Liver (tissue), 9 donors: Measurements from ENCODE around the gene SLC30A1. TPM values are rescaled to one million over a fixed set of nuclear protein-coding genes. Genes with fewer than 3 reads are reported as not detected.

Source experiments
- DNase-seq: peaks from one replicate; pipeline ENCODE4 v3.0.0-alpha.2; 2017; ENCODE audit warnings: low spot score
- H3K27ac ChIP-seq, 2 donors: one replicate each; pipeline ENCODE4 v1.7.0; 2013; ENCODE audit warnings: inconsistent platforms in 2 of 2, low read length in 2 of 2, control low read depth in 1 of 2, low read depth in 1 of 2, mild to moderate bottlenecking in 1 of 2
- H3K27me3 ChIP-seq, 4 donors: one replicate each; pipeline versions ENCODE4 v1.6.1 to v1.7.0; 2013; ENCODE audit warnings: low read length in 3 of 4, inconsistent platforms in 1 of 4, mild to moderate bottlenecking in 1 of 4, moderate library complexity in 1 of 4; ENCODE audit not compliant: control insufficient read depth in 4 of 4, insufficient read depth in 4 of 4
- H3K36me3 ChIP-seq, 4 donors: one replicate each; pipeline versions ENCODE4 v1.6.1 to v1.7.0; 2013; ENCODE audit warnings: low read length in 3 of 4, mild to moderate bottlenecking in 3 of 4, low read depth in 1 of 4, moderate library complexity in 1 of 4; ENCODE audit not compliant: control insufficient read depth in 4 of 4, insufficient read depth in 3 of 4
- H3K4me1 ChIP-seq, 4 donors: one replicate each; pipeline versions ENCODE4 v1.6.1 to v1.7.0; 2013; ENCODE audit warnings: low read length in 3 of 4, mild to moderate bottlenecking in 3 of 4, moderate library complexity in 1 of 4; ENCODE audit not compliant: control insufficient read depth in 4 of 4, insufficient read depth in 4 of 4
- H3K4me3 ChIP-seq, 3 donors: one replicate each; pipeline versions ENCODE4 v1.6.1 to v1.7.0; 2013; ENCODE audit warnings: low read length in 3 of 3, control low read depth in 1 of 3, low read depth in 1 of 3, mild to moderate bottlenecking in 1 of 3
- H3K9ac ChIP-seq, 2 donors: one replicate each; pipeline ENCODE4 v1.7.0; 2013; ENCODE audit warnings: low read length in 2 of 2, mild to moderate bottlenecking in 2 of 2, moderate library complexity in 2 of 2, control low read depth in 1 of 2, low read depth in 1 of 2
- H3K9me3 ChIP-seq, 4 donors: one replicate each; pipeline versions ENCODE4 v1.6.1 to v1.7.0; 2013; ENCODE audit warnings: low read length in 3 of 4; ENCODE audit not compliant: control insufficient read depth in 4 of 4
- ATF3 ChIP-seq: IDR thresholded peaks from 2 replicates; pipeline ENCODE4 v1.6.1; 2016; ENCODE audit warnings: antibody characterized with exemption
- CTCF ChIP-seq: fragments of 150-350 bp; IDR thresholded peaks from 2 replicates; pipeline ENCODE4 v1.5.1; 2017; ENCODE audit warnings: improper control_type of control experiment, low read depth, low read length; ENCODE audit not compliant: missing input control
- EGR1 ChIP-seq, 2 donors: IDR thresholded peaks; 2 replicates each; pipeline ENCODE4 v1.6.1; 2016 to 2018; ENCODE audit warnings: antibody characterized with exemption in 2 of 2, low read depth in 2 of 2
- FOXA1 ChIP-seq: IDR thresholded peaks from 2 replicates; pipeline ENCODE4 v1.6.1; 2016; ENCODE audit warnings: antibody characterized with exemption
- FOXA2 ChIP-seq: IDR thresholded peaks from 2 replicates; pipeline ENCODE4 v1.6.1; 2016; ENCODE audit warnings: antibody characterized with exemption
- GABPA ChIP-seq, 2 donors: IDR thresholded peaks in 1 of 2; conservative IDR thresholded peaks in 1 of 2; 2 replicates each; pipeline ENCODE4 v1.6.1; 2016; ENCODE audit warnings: antibody characterized with exemption in 2 of 2, mild to moderate bottlenecking in 1 of 2, moderate library complexity in 1 of 2
- HNF4A ChIP-seq, 2 donors: conservative IDR thresholded peaks; 2 replicates each; pipeline ENCODE4 v1.6.1; 2016; ENCODE audit warnings: antibody characterized with exemption in 2 of 2, mild to moderate bottlenecking in 2 of 2
- HNF4G ChIP-seq: IDR thresholded peaks from 2 replicates; pipeline ENCODE4 v1.6.1; 2016; ENCODE audit warnings: antibody characterized with exemption
- JUND ChIP-seq, 2 donors: IDR thresholded peaks; 2 replicates each; pipeline ENCODE4 v1.6.1; 2016; ENCODE audit warnings: antibody characterized with exemption in 2 of 2
- MAX ChIP-seq: IDR thresholded peaks from 2 replicates; pipeline ENCODE4 v1.6.1; 2016; ENCODE audit warnings: antibody characterized with exemption
- RAD21 ChIP-seq, 2 donors: IDR thresholded peaks; 2 replicates each; pipeline ENCODE4 v1.6.1; 2016; ENCODE audit warnings: antibody characterized with exemption in 2 of 2, mild to moderate bottlenecking in 2 of 2
- REST ChIP-seq: IDR thresholded peaks from 2 replicates; pipeline ENCODE4 v1.6.1; 2016; ENCODE audit warnings: antibody characterized with exemption, mild to moderate bottlenecking
- RXRA ChIP-seq, 2 donors: IDR thresholded peaks; 2 replicates each; pipeline ENCODE4 v1.6.1; 2017 to 2018; ENCODE audit warnings: antibody characterized with exemption in 2 of 2, mild to moderate bottlenecking in 1 of 2
- SP1 ChIP-seq: IDR thresholded peaks from 2 replicates; pipeline ENCODE4 v1.6.1; 2018; ENCODE audit warnings: antibody characterized with exemption, mild to moderate bottlenecking
- TAF1 ChIP-seq: conservative IDR thresholded peaks from 2 replicates; pipeline ENCODE4 v1.6.1; 2016; ENCODE audit warnings: antibody characterized with exemption, mild to moderate bottlenecking
- YY1 ChIP-seq: IDR thresholded peaks from 2 replicates; pipeline ENCODE4 v1.6.1; 2016; ENCODE audit warnings: antibody characterized with exemption, mild to moderate bottlenecking
- ZBTB33 ChIP-seq: IDR thresholded peaks from 2 replicates; pipeline ENCODE4 v1.6.1; 2016; ENCODE audit warnings: antibody characterized with exemption
- WGBS: extraction: QIAGEN DNeasy Blood & Tissue Kit; methylation state at CpG from one replicate; pipeline ENCODE4 v1.1.7; 2013; 5-methylcytosine and 5-hydroxymethylcytosine counted together
- polyA plus RNA-seq, 2 donors: library from polyadenylated mRNA; stranded (reverse) in 1 of 2; unstranded in 1 of 2; fragments of 200-250 nt in 1 of 2; fragments of >200 nt in 1 of 2; fragmentation: Nextera tagmentation in 1 of 2; extraction: Ambion mirVana in 1 of 2; gene quantifications; one replicate each; pipeline versions ENCODE4 v1.2.1 to v1.2.3, GENCODE V29; 2013 to 2015
- total RNA-seq, 2 donors: library from RNA; depleted of rRNA; stranded (reverse); fragments of >200 nt; gene quantifications; one replicate each; pipeline ENCODE4 v1.2.3, GENCODE V29; 2014
- donor health status: healthy.
- donor health status: healthy.
- donor health status: healthy.
- donor health status: healthy.
- donor health status: healthy.

The SLC30A1 gene
- total and polyA plus RNA-seq, 4 donors = 14.9 to 83.3 (median 39.4) TPM

GRCh38 chr1:211614615-211615014 lies 35.7 kb upstream of the SLC30A1 start:
- H3K9me3 ChIP-seq = no peaks in the 10 kb centered on the region
- H3K4me1 ChIP-seq = peaks cover 3 to 34% (median 22%) of the 10 kb centered on the region in 4 donors
- DNase-seq = peak; percentile 70
- H3K9ac ChIP-seq = no peak overlapping the region
- H3K27me3 ChIP-seq = no peaks in the 10 kb centered on the region
- TF ChIP-seq EGR1 (IDR thresholded peaks at IDR 0.05; ENCODE audit: low read depth in 2 of 2) (no peak), ATF3 (no peak), TAF1 (no peak), RAD21 (IDR thresholded peaks at IDR 0.05) (no peak), HNF4A (conservative IDR thresholded peaks at IDR 0.05) (no peak), ZBTB33 (no peak), RXRA (IDR thresholded peaks at IDR 0.05) (no peak), HNF4G (no peak), SP1 (no peak), GABPA (IDR thresholded peaks at IDR 0.05 in 1 of 2, conservative IDR thresholded peaks at IDR 0.05 in 1 of 2) (no peak), JUND (IDR thresholded peaks at IDR 0.05) (no peak), YY1 (no peak), REST (no peak), FOXA2 (no peak)
- no peak overlapping the region for H3K4me3 ChIP-seq
- no peak overlapping the region for H3K27ac ChIP-seq
- no peaks in the 10 kb centered on the region for H3K36me3 ChIP-seq
- 88% methylated on average over 11 of the region's 11 CpGs for WGBS

- Histone ChIP-seq H3K27me3 (no peaks in the 10 kb centered on the region), H3K36me3 (no peaks in the 10 kb centered on the region), H3K27ac (no peak overlapping the region), H3K9me3 (no peaks in the 10 kb centered on the region), H3K4me1 (peaks cover 6 to 31% (median 23%) of the 10 kb centered on the region in 4 donors), H3K9ac (no peak overlapping the region), H3K4me3 (no peak overlapping the region)
- TF ChIP-seq HNF4G (no peak), CTCF (no peak), HNF4A (conservative IDR thresholded peaks at IDR 0.05) (no peak), ATF3 (no peak), FOXA1 (no peak), RXRA (IDR thresholded peaks at IDR 0.05) (no peak), RAD21 (IDR thresholded peaks at IDR 0.05) (no peak), EGR1 (IDR thresholded peaks at IDR 0.05; ENCODE audit: low read depth in 2 of 2) (no peak), SP1 (no peak), YY1 (no peak), GABPA (IDR thresholded peaks at IDR 0.05 in 1 of 2, conservative IDR thresholded peaks at IDR 0.05 in 1 of 2) (no peak), JUND (IDR thresholded peaks at IDR 0.05) (no peak), MAX (no peak)
- whole genome bisulfite sequencing = 83% methylated on average over 5 of the region's 5 CpGs
- no peak for DNase-seq
Observed at GRCh38 chr1:211613951-211614350, 35.0 kb upstream of the SLC30A1 start.
